ENCODE measurements around the gene POM121L2. TPM values are rescaled to one million over a fixed set of nuclear protein-coding genes. Genes with fewer than 3 reads are reported as not detected.

POM121L2 gene
- total and polyA plus RNA-seq, 9 of the 15 experiments (the other 6 are each of a cell fraction or from before 2014, with no cell fraction given): 0.23 to 0.45 TPM; not detected in 7

DNA sequence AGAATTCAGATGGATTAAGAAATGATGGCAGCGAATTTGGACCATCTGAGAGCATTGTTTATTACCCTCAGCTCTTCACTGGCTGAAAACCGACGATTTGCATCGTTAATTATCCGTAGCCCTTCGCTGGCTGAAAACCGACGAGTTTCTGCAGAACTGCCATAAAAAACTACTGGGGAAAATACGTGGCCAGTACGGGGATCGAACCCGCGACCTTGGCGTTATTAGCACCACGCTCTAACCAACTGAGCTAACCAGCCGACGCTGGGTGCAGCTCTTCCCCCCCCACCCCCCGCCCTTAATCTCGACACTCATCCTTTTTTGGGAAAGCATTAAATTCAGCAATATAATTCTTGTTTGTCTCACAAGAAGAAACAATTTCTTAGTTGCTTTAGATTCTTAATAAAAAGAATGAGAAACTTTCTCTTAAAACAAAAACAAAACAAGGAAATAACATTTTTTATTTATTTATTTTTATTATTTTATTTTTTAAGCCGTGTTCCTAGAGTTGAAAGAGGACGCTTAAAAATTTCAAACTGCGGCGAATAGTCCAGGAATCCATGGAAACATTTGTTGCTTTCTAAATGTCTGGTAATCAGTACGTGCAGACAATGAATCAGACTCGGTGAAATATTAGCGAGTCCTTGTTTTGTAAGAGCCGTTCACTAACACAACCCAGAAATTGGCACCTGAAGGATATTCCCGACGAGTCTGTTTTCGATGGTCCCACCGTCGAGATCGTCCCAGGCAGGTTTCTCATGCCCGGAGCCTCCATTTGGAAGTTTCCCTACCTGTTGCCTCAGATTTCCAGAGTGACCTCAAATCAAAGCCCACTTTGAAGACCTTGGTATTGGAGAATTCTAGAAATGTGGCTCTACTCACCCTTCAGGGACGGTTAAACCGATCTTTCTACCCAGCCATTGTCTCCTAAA, 36.8 kb downstream of the POM121L2 start (continued):
- TF ChIP-seq MLLT1 (IDR thresholded peaks at IDR 0.05) (no peak), NBN (IDR thresholded peaks at IDR 0.05; ENCODE audit: low read depth) (0 out of 2 replicates have a peak, but pooled peaks have one; percentile 28), ARNT (IDR thresholded peaks at IDR 0.05) (0 out of 4 replicates have a peak, but pooled peaks of 1 of the 2 experiments have one; percentile 40), CREM (IDR thresholded peaks at IDR 0.05; ENCODE audit: low read depth) (peak; percentile 75), ELK3 (CRISPR knock-in tag; IDR thresholded peaks at IDR 0.05) (no peak), RAD21 (CRISPR knock-in tag; conservative IDR thresholded peaks at IDR 0.05 in 1 of 2, IDR thresholded peaks at IDR 0.05 in 1 of 2) (no peak; a peak in 1 of 4 replicates), ARID3A (IDR thresholded peaks at IDR 0.05; ENCODE audit: borderline replicate concordance, low read depth, low read length) (peak; percentile 28; the same call in 1 of the 2 replicates), ZNF217 (CRISPR knock-in tag; IDR thresholded peaks at IDR 0.05) (no peak), GTF3C2 (IDR thresholded peaks at IDR 0.05; ENCODE audit: borderline replicate concordance, extremely low read depth, insufficient read length) (peak; percentile 100), POLR3A (IDR thresholded peaks at IDR 0.05; ENCODE audit: borderline replicate concordance, extremely low read depth, insufficient read depth, insufficient read length) (peak; percentile 76), TBP (optimal IDR thresholded peaks at IDR 0.05; ENCODE audit: low read depth, low read length) (peak; percentile 97), SRSF7 (optimal IDR thresholded peaks at IDR 0.05; ENCODE audit: low read depth, low read length) (no peak), TBL1XR1 (IDR thresholded peaks at IDR 0.05; ENCODE audit: low read length in 2 of 2) (0 out of 4 replicates have a peak, but pooled peaks of 1 of the 2 experiments have one; percentile 46), HLTF (IDR thresholded peaks at IDR 0.05) (0 out of 2 replicates have a peak, but pooled peaks have one; percentile 53), IRF2 (CRISPR knock-in tag; IDR thresholded peaks at IDR 0.05) (no peak)
- TF ChIP-seq, protein P1, sequence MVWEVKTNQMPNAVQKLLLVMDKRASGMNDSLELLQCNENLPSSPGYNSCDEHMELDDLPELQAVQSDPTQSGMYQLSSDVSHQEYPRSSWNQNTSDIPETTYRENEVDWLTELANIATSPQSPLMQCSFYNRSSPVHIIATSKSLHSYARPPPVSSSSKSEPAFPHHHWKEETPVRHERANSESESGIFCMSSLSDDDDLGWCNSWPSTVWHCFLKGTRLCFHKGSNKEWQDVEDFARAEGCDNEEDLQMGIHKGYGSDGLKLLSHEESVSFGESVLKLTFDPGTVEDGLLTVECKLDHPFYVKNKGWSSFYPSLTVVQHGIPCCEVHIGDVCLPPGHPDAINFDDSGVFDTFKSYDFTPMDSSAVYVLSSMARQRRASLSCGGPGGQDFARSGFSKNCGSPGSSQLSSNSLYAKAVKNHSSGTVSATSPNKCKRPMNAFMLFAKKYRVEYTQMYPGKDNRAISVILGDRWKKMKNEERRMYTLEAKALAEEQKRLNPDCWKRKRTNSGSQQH (CRISPR knock-in tag; IDR thresholded peaks at IDR 0.05): no peak
